Mesangial cell (primary cell): ENCODE results near the gene NPIPB2. TPM values are rescaled to one million over a fixed set of nuclear protein-coding genes. Genes with fewer than 3 reads are reported as not detected.

Experiments
- total RNA-seq: library from RNA; depleted of rRNA; stranded (reverse); fragments of >200 nt; gene quantifications from 2 replicates; pipeline ENCODE4 v1.2.3, GENCODE V29; 2015

The NPIPB2 gene
- total RNA-seq: 2.8 and 5.8 TPM in 2 replicates

GRCh38 chr16:11941945-11942344 is at the start of gene NPIPB2:
Gene NPIPB2 (minus strand): TSS chr16:11942045. CDS start chr16:11942045, 0 bp downstream.

DNA sequence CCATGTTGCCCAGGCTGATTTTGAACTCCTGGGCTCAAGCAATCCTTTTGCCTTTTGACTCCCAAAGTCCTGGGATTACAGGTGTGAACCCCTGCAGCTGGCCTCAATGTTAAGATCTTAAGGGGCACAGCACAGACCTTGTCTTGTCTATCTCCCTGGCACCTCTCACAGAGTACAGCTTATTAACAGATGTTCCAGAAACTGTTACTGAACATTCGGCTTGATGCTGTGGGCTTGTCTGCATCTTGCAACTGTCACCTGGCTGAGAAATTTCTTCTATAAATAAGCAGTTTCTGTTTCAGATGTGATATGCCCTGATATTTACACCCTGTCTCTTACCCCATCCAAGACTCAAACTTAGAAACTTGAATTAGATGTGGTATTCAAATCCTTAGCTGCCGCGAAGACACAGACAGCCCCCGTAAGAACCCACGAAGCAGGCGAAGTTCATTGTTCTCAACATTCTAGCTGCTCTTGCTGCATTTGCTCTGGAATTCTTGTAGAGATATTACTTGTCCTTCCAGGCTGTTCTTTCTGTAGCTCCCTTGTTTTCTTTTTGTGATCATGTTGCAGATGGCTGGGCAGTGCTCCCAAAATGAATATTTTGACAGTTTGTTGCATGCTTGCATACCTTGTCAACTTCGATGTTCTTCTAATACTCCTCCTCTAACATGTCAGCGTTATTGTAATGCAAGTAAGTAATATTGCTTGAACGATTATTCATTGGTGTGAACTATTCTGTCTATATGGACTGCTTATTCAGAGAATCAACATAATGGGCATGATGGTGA is 23.1 kb upstream of the NPIPB2 start, which contains the start of gene TNFRSF17:
TSS of gene TNFRSF17 (plus strand) at position 450 of the 791 bp plus-strand sequence. CDS start at position 565, 115 bp downstream.

DNA sequence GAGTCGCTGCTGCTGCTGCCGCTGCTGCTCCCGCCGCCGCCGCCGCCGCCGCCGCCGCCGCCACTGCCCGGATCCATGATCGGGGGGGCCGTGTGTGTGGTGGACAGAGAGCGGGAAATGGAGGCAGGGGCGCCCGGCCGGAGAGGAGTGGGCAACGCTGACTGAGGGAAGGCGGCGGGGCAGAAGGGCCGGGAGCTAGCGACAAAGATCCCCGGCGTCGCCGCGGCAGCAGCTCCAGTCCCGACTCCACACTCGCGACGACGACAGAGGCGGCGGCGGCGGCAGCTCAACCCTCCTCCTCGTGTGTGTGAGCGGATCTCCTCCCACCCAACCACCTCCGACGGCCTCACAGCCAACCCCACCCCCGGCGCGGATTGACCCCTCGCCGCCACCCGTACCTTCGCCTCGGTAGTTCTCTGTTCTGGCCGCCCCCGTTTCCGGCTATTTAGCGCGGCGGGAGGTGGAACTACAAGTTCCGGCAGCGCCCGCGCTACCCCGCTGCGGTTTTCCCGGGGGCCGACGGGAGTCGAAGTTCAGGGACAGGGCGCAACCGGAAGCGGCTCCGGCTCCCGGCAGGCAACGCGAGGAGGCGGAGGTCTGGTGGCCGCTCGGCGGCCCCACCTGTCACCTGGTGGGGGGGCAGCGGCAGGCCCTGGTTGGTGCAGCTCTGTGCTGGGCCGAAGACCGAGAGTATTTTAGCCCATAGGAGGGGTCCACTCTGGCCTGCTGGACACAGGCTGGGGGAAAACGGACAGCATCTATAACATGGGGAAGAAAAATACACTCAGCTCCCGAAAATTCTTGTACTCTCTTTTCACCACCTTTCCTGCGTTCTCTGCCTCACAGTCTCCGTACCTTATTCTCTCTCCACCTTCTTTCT is 26.0 kb downstream of the NPIPB2 start, which contains the start of gene GSPT1:
TSS of gene GSPT1 (minus strand) at position 313 of the 880 bp plus-strand sequence. CDS start at position 77, 236 bp downstream.

Other genes with a start within 250 kb of the NPIPB2 start
- gene TXNDC11, start 199.2 kb downstream of the NPIPB2 start, total RNA-seq: 27.1 and 36.1 TPM in 2 replicates
- gene ZC3H7A, start 144.8 kb downstream of the NPIPB2 start, total RNA-seq: 14.7 and 26.7 TPM in 2 replicates
- 35.7 and 53.8 TPM in 2 replicates for gene RSL1D1, start 90.5 kb downstream of the NPIPB2 start, total RNA-seq
- gene GSPT1, start 26.1 kb downstream of the NPIPB2 start, total RNA-seq: 33.5 and 63.9 TPM in 2 replicates
- not detected in 2 replicates for gene TNFRSF17, start 23.2 kb upstream of the NPIPB2 start, total RNA-seq
- gene SNX29, start 34.7 kb upstream of the NPIPB2 start, total RNA-seq: 3.7 and 21.0 TPM in 2 replicates